OCI-LY7 (cell line): ENCODE data around the gene FAM193A. TPM values are rescaled to one million over a fixed set of nuclear protein-coding genes. Genes with fewer than 3 reads are reported as not detected.
"Not testable (repeated sequence)": the region's sequence is repeated elsewhere in the genome, so short reads cannot be mapped to it uniquely, and the experiment has no call there.

ENCODE experiments used
- BruUV-seq: library from RNA; stranded (reverse); fragments of 400-500 nt; replicated peaks from 2 replicates; lab custom pipeline; 2021; lab: Mats Ljungman, UMichigan
- CTCF ChIA-PET: fragments of 300-600 bp; sonication (Branson Sonifier 250); formaldehyde crosslinking; loops from one replicate; lab custom pipeline; 2022; ENCODE audit warnings: antibody characterized with exemption; ENCODE audit not compliant: unreplicated experiment; lab: Charles Lee
- POLR2A ChIA-PET: fragments of 300-600 bp; sonication (Branson Sonifier 250); formaldehyde crosslinking; loops from one replicate; lab custom pipeline; 2022; ENCODE audit warnings: antibody characterized with exemption; lab: Charles Lee
- DNase-seq: peaks from one replicate; pipeline ENCODE4 v3.0.0-alpha.2; 2015; ENCODE audit warnings: low spot score
- H2AFZ ChIP-seq: fragments of 200-600 bp; sonication (generic), shearing (Covaris generic); 2 replicates; pipeline ENCODE4 v1.6.1; 2014; ENCODE audit warnings: mild to moderate bottlenecking, antibody characterized with exemption, low read length, moderate library complexity
- H3K27ac ChIP-seq: fragments of 200-600 bp; sonication (generic); 2 replicates; pipeline ENCODE4 v1.5.1; 2014; ENCODE audit warnings: mixed run types, low read depth, mild to moderate bottlenecking, moderate library complexity, low read length, inconsistent platforms; ENCODE audit not compliant: poor library complexity, severe bottlenecking
- H3K36me3 ChIP-seq: fragments of 200-600 bp; sonication (generic); 2 replicates; pipeline ENCODE4 v1.6.1; 2014; ENCODE audit warnings: mild to moderate bottlenecking, antibody characterized with exemption, low read length, moderate library complexity, mixed read lengths; ENCODE audit not compliant: insufficient read depth
- H3K4me1 ChIP-seq: fragments of 200-600 bp; sonication (generic); 2 replicates; pipeline ENCODE4 v1.5.1; 2014; ENCODE audit warnings: mild to moderate bottlenecking, low read length; ENCODE audit not compliant: insufficient read depth, poor library complexity, severe bottlenecking
- H3K4me2 ChIP-seq: fragments of 200-600 bp; sonication (generic); 2 replicates; pipeline ENCODE4 v1.6.1; 2014; ENCODE audit warnings: mild to moderate bottlenecking, low read length
- H3K4me3 ChIP-seq: fragments of 200-600 bp; sonication (generic); 2 replicates; pipeline ENCODE4 v1.5.1; 2014; ENCODE audit warnings: mild to moderate bottlenecking, low read depth, low read length; ENCODE audit not compliant: poor library complexity, severe bottlenecking
- H3K79me2 ChIP-seq: fragments of 200-600 bp; sonication (generic); 2 replicates; pipeline ENCODE4 v1.6.1; 2016; ENCODE audit warnings: low read depth, mild to moderate bottlenecking, low read length, moderate library complexity, mixed read lengths; ENCODE audit not compliant: insufficient read depth
- H3K9me2 ChIP-seq: fragments of 200-600 bp; sonication (generic); 2 replicates; pipeline ENCODE4 v1.6.1; 2016; ENCODE audit warnings: mild to moderate bottlenecking, low read length, mixed read lengths; ENCODE audit not compliant: insufficient read depth
- H3K9me3 ChIP-seq: fragments of 200-600 bp; sonication (generic); 2 replicates; pipeline ENCODE4 v1.6.1; 2014; ENCODE audit warnings: mild to moderate bottlenecking, mixed run types, low read length, mixed read lengths
- H4K20me1 ChIP-seq: fragments of 200-600 bp; sonication (generic); 2 replicates; pipeline ENCODE4 v1.6.1; 2014; ENCODE audit warnings: mild to moderate bottlenecking, antibody characterized with exemption, low read length, moderate library complexity, mixed read lengths; ENCODE audit not compliant: insufficient read depth
- EZH2phosphoT487 ChIP-seq: fragments of 200-600 bp; sonication (generic); IDR thresholded peaks from 2 replicates; pipeline ENCODE4 v1.6.1; 2018; ENCODE audit warnings: low read depth, borderline replicate concordance, mild to moderate bottlenecking, mixed run types, antibody characterized with exemption, low read length, moderate library complexity, mixed read lengths
- intact Hi-C: fragments of 100-400 bp; cut with micrococcal nuclease; formaldehyde crosslinking; loops from one replicate; pipeline ENCODE4 v1.10.0; 2022; ENCODE audit not compliant: unreplicated experiment
- total RNA-seq, 2 experiments: library from RNA; depleted of rRNA in 1 of 2; stranded (reverse); fragments of >200 nt in 1 of 2; shearing (Covaris generic) in 1 of 2; gene quantifications; 2 replicates each; pipeline ENCODE4 v1.2.3, GENCODE V29; 2014 to 2022
- TF ChIP-seq, protein P1 (sequence below): fragments of 200-600 bp; sonication (generic); conservative IDR thresholded peaks from 2 replicates; pipeline ENCODE4 v1.5.1; 2014; ENCODE audit warnings: mild to moderate bottlenecking, antibody characterized with exemption, low read length, moderate library complexity, mixed read lengths

The FAM193A gene
- total RNA-seq, 2 experiments from 2014 or later, result 17.8 to 36.7 TPM

DNA sequence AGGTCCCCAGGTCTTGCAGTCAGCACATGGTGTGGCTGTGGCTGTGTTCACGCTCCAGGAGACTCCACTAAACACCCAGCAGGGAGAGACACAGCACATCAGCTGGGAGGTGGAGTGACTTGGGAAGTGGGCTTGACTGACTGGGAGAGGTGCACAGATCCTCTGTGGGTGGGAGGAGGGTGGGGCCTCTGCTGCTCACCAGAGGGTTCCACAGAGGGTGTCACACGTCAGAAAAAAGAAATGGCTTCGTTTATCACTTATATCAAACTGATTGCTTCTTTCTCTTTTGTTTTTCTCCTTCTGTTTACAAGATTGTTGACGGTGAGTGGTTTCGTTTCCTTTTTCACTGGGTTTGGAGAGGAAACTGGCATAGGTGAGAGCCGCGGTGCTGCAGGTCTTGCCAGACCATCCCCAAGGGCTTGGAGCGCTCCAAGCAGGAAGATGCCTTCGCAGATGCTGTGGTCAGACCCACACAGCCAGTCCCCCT, 24.8 kb upstream of the FAM193A start:
- CTCF ChIA-PET, result interaction anchor here (0.6 kb wide), 1 partner anchor 20 kb away, joined by 3 read pairs; no protein-coding TSS in a partner anchor
- H4K20me1 ChIP-seq, result peaks cover 6% of the 10 kb centered on the region; the same call in 1 of the 2 replicates
- peaks cover 23% of the 10 kb centered on the region for H3K4me1 ChIP-seq
- H3K4me2 ChIP-seq, result no peak overlapping the region
- no peak overlapping the region for H2AFZ ChIP-seq
- H3K27ac ChIP-seq, result peak overlapping the region; percentile 21
- no TSS peak for BruUV-seq
- POLR2A ChIA-PET, result no interaction called here
- TF ChIP-seq, protein P1, sequence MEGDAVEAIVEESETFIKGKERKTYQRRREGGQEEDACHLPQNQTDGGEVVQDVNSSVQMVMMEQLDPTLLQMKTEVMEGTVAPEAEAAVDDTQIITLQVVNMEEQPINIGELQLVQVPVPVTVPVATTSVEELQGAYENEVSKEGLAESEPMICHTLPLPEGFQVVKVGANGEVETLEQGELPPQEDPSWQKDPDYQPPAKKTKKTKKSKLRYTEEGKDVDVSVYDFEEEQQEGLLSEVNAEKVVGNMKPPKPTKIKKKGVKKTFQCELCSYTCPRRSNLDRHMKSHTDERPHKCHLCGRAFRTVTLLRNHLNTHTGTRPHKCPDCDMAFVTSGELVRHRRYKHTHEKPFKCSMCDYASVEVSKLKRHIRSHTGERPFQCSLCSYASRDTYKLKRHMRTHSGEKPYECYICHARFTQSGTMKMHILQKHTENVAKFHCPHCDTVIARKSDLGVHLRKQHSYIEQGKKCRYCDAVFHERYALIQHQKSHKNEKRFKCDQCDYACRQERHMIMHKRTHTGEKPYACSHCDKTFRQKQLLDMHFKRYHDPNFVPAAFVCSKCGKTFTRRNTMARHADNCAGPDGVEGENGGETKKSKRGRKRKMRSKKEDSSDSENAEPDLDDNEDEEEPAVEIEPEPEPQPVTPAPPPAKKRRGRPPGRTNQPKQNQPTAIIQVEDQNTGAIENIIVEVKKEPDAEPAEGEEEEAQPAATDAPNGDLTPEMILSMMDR, result no peak
- TF ChIP-seq EZH2phosphoT487, result no peak
- H3K9me3 ChIP-seq, result no peaks in the 10 kb centered on the region
- H3K79me2 ChIP-seq, result peaks cover 5% of the 10 kb centered on the region; the same call in 1 of the 2 replicates
- no peak overlapping the region for H3K4me3 ChIP-seq
- intact Hi-C loops, result no loop called here
- peak; percentile 16 for DNase-seq
- H3K9me2 ChIP-seq, result no peaks in the 10 kb centered on the region
- H3K36me3 ChIP-seq, result peaks cover 92% of the 10 kb centered on the region

DNA sequence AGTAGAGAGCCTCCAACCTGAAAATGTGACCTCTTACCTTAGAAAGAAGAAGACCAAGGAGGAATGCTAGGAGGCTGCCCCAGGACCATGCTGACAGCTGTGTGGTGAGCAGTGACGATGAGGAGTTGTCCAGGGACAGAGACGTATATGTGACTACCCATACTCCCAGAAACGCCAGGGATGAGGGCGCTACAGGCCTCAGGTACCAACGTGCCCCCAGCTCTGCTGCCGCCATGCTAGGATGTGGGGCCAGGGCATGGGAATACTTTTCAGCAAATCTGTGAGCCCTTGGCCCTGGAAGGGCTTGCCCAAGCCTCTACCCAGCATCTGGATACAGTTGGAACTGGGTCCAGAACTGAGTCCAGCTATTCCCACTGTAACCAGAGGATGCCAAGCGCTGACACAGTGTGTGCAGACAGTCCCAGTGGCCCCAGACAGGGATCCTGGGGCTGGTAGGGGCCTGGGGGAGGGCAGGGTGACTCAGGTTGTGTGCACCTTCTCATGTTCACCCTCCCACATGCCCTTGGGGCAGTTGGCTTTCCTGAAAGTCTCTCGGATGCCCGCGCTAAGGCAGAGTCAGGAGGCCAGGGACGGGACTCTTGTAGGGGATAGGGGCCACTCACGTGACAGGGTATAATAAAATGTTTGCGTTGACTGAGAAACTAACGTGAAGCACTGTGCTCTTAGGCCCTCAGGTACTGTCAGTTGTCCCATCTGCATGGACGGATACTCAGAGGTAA, 23.9 kb upstream of the FAM193A start:
- Histone ChIP-seq H3K9me2 (no peaks in the 10 kb centered on the region), H3K4me3 (no peak overlapping the region), H3K4me1 (peaks cover 23% of the 10 kb centered on the region), H3K27ac (no peak overlapping the region), H3K36me3 (peaks cover 85% of the 10 kb centered on the region), H4K20me1 (peaks cover 6% of the 10 kb centered on the region; the same call in 1 of the 2 replicates), H3K79me2 (peaks cover 5% of the 10 kb centered on the region; the same call in 1 of the 2 replicates), H3K4me2 (no peak overlapping the region), H3K9me3 (no peaks in the 10 kb centered on the region), H2AFZ (no peak overlapping the region)
- ChIA-PET POLR2A (no interaction called here), CTCF (interaction anchor here (0.6 kb wide), 1 partner anchor 19 kb away, joined by 3 read pairs; no protein-coding TSS in a partner anchor)
- TF ChIP-seq EZH2phosphoT487, result no peak
- TF ChIP-seq, protein P1, result no peak
- intact Hi-C loops, result no loop called here
- no peak for DNase-seq
- BruUV-seq, result no TSS peak

DNA sequence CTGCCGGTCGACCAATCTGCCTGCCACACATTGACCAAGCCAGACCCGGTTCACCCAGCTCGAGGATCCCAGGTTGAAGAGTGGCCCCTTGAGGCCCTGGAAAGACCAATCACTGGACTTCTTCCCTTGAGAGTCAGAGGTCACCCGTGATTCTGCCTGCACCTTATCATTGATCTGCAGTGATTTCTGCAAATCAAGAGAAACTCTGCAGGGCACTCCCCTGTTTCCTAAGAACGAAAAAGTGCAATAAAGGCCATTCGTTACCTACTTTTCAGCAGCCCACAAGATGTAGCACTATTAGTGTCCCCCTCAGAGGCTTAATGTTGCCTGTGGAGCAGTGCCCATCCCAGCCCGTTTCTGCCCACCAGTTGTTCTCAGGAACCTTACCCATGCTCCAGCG, 22.3 kb upstream of the FAM193A start:
- BruUV-seq, CTCF ChIA-PET: not testable (repeated sequence)

DNA sequence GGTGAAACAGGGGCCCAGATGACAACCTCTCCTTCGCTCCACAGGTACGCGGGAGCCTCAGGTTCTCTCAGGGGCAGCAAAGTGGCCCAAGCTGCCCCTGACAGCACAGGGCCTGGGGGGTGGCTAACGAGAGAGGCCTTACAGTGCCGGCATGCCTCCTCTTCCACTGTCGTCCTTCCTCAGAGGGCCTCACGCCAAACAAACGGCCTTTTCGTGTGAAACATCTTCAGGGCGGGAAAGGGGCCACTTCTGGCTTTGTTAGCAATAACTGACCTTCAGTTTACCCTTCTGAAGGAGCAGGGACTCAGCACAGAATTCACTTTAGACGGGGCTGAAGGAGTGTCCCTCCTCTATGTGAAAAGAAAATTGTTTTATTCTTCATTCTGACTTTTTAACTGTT, 21.5 kb upstream of the FAM193A start:
- peaks cover 72% of the 10 kb centered on the region for H3K36me3 ChIP-seq

More for the DNA sequence above, 22.3 kb upstream of the FAM193A start:
- H2AFZ ChIP-seq, H3K9me3 ChIP-seq, H3K4me3 ChIP-seq, intact Hi-C loops, H3K9me2 ChIP-seq, H3K4me2 ChIP-seq, H3K79me2 ChIP-seq, POLR2A ChIA-PET, H3K27ac ChIP-seq, DNase-seq, H4K20me1 ChIP-seq: not testable (repeated sequence)
- H3K4me1 ChIP-seq, result peaks cover 23% of the 10 kb centered on the region
- peaks cover 79% of the 10 kb centered on the region for H3K36me3 ChIP-seq

More for the DNA sequence above, 21.5 kb upstream of the FAM193A start:
- BruUV-seq, H3K9me2 ChIP-seq, H2AFZ ChIP-seq, CTCF ChIA-PET, intact Hi-C loops, H3K4me3 ChIP-seq, H3K9me3 ChIP-seq, DNase-seq, H4K20me1 ChIP-seq, H3K27ac ChIP-seq, POLR2A ChIA-PET, H3K4me2 ChIP-seq, H3K79me2 ChIP-seq: not testable (repeated sequence)
- H3K4me1 ChIP-seq, result peaks cover 18% of the 10 kb centered on the region
